TTC549 (cell line): ENCODE data around the gene FAM32A.

Experiments
- FAIRE-seq: peaks from 2 replicates; lab custom pipeline; 2012; peaks lifted over from hg19 to GRCh38; lab: Jason Lieb, UNC

The FAM32A gene

GRCh38 chr19:16202320-16203255 is 17.4 kb downstream of the FAM32A start:
- no peak for FAIRE-seq

GRCh38 chr19:16203256-16204004 is 18.2 kb downstream of the FAM32A start:
- no peak for FAIRE-seq

GRCh38 chr19:16204005-16204294 is 18.7 kb downstream of the FAM32A start:
- FAIRE-seq: no peak

- FAIRE-seq: no peak
Measured at GRCh38 chr19:16205205-16206045, 20.2 kb downstream of the FAM32A start.

GRCh38 chr19:16206046-16206605 is 20.9 kb downstream of the FAM32A start:
- no peak for FAIRE-seq

GRCh38 chr19:16206637-16207036 is 21.4 kb downstream of the FAM32A start:
- no peak for FAIRE-seq

GRCh38 chr19:16207063-16207462 is 21.9 kb downstream of the FAM32A start:
- FAIRE-seq: no peak

GRCh38 chr19:16207490-16208025 is 22.3 kb downstream of the FAM32A start:
- FAIRE-seq: no peak

- no peak for FAIRE-seq
Measured at GRCh38 chr19:16208064-16208759, 23.0 kb downstream of the FAM32A start.

- FAIRE-seq: no peak
Measured at GRCh38 chr19:16208847-16209665, 23.8 kb downstream of the FAM32A start.

GRCh38 chr19:16210168-16210567 is 25.0 kb downstream of the FAM32A start:
- FAIRE-seq: no peak

GRCh38 chr19:16213076-16213475 is 27.9 kb downstream of the FAM32A start:
- FAIRE-seq: no peak

- FAIRE-seq: no peak
Measured at GRCh38 chr19:16216744-16217670, 31.8 kb downstream of the FAM32A start.

GRCh38 chr19:16217716-16218451 is 32.7 kb downstream of the FAM32A start:
- FAIRE-seq: no peak

GRCh38 chr19:16218851-16219250 is 33.6 kb downstream of the FAM32A start:
- FAIRE-seq: no peak

- FAIRE-seq: no peak
Measured at GRCh38 chr19:16222806-16223205, 37.6 kb downstream of the FAM32A start.

- no peak for FAIRE-seq
Measured at GRCh38 chr19:16223746-16224145, 38.5 kb downstream of the FAM32A start.

GRCh38 chr19:16224293-16225045 is 39.3 kb downstream of the FAM32A start:
- no peak for FAIRE-seq
